Measurements from ENCODE around the gene TSPAN7.

TSPAN7 gene

DNA sequence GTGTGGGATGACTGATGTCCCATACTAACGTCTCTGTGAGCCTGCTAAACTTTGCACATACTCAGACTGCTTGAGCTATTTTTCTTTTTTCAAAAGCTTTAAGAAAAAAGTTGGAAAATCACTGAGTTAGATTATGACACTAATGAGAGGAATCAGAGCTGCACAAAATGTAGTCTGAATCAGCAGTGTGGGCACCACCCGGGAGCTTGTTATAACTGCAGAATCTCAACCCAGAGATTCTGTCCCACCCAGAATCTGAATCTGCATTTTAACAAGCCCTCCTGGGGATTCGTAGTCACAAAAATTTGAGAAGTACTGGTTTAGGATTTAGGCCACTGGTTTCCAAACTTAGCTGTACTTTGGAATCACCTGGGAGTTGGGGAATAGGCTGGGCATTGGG lies 137.8 kb downstream of the TSPAN7 start:
- DNase-seq: no peak

DNA sequence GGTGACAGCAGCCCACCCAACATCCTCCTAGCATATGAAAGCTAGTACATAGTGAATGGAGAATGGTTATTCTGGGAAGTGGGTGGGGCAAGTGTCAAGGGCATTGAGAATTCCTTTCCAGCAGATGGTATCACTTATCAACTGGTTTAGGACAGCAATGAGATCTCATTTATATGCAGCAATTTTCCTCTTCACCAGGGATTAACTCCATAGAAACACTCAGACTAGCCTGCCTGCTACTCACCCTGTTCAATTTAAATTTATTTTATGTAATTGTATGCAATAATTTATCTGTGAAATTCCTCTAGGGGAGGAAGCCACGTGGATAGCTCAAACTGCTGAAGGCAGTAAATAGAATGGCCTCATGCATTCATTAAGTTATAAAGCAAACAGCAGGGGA lies 138.4 kb downstream of the TSPAN7 start:
- no peak for DNase-seq

DNA sequence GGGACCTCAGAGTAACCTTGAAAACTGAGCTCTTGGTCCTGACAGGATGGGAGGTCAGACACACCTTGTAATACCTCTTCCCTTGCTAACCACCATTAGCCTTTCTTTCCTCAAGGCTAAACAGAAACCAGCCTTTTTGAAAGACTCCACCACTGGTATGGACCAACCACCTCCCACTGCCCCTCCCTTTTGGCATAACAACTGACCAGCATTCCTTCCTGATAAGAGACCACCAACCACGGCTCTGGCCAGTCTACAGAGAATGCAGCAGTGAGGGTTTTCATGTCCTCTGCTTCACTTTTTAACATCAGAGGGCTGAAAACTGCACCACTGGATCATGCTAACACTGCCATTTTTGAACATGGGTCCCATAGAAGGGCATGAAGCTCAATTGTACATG lies 139.7 kb downstream of the TSPAN7 start:
- no peak for DNase-seq

DNA sequence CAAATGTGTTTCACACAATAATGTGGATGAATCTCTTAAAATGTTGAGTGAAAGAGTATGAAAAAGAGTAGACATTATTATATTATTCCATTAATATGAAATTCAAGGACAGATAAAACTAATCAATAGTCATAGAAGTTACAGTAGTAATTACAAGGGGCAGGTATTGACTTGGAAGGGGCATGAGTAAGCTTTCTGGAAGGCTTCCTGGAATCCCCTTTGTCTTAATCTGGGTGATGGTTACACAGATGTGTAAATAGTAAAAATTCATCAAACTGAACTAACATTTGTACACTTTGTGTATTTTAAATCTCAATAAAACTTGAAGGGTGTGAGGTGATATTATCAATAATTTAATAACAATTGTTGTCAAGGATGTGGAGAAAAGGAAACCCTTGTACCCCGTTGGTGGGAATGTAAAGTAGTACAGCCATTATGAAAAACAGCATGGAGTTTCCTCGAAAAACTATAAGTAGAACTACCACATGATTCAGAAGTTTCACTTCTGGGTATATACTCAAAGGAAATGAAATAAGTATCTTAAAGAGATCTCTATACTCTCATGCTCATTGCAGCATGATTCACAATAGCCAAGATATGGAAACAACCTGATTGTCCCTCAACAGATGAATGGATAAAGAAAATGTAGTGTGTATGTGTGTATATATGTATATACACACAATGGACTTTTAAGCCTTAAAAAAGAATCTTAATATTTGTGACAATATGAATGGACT lies 143.0 kb downstream of the TSPAN7 start:
- DNase-seq: no peak

DNA sequence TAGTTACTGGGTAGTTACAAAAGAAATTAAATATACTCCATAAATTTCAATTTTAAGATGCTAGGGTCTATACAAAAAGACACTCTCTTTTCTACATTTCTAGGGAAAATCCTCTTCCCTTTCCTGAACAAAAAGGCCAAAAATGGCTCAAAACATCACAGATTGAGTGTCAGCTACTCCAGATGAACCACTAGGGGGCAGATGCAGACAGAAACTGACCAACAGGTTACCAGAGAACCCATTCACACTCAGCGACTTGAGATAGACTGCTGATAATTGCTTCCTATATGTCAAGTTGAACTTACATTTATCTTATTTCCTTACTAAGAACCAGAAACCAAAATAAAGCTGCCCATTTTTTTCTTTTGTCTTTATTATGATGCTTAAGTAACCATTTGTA lies 156.5 kb downstream of the TSPAN7 start:
- DNase-seq: no peak

DNA sequence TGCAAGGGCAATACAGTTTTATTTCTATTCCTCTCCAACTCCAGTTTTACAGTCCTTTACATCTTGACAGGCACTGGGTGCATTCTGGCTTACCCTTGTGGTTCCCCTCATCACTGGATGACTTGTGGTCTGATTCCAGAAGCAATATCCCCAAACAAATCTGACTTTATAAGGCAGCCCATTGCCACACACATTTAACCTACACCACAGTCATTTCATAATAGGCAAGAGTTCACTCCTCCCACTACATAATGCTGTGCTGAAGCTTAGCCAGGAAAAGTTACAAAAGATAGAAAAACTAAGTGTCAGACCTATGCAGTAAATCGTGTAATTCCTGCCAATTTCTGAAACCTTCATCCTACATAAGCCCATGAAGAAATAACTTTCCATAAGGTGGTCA lies 157.0 kb downstream of the TSPAN7 start:
- DNase-seq: no peak

DNA sequence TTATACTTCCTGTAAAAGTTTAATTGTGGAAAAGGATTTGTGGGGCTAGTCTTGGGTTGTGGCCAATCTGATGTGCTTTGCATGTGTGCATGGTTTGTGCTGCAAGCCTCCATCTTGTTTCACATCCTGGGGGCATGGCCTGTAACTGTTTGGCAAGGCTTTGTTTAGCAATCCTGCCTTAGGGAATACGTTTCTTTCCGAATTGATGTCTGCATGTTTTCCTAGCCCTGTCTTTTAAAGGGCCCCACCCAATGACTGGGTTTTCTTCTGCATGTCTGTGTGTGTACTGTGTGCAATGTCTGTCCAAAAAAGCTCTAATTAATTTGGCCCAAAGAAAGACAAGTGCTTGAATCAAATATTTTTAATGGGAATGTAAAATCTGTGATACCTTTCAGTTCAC lies 165.3 kb downstream of the TSPAN7 start:
- DNase-seq: no peak

DNA sequence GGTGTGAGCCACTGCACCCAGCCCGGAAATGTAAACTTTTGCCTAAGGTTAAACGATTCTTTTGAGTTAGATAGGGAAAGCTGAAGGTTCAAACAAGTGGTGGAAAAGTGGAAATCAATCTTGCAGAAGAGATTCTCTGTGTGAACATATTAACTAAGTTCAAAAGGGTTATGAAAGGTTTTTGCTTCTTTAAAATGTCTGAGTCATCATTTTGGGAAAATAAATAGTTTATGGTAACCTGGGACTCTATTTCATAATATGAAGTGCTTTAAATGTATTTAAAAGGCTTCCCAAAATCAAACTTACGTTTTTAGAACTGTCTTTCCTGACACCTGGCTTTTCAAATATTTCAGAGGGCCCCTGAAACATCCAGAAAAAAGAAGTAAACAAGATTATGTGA lies 166.3 kb downstream of the TSPAN7 start:
- DNase-seq: no peak

DNA sequence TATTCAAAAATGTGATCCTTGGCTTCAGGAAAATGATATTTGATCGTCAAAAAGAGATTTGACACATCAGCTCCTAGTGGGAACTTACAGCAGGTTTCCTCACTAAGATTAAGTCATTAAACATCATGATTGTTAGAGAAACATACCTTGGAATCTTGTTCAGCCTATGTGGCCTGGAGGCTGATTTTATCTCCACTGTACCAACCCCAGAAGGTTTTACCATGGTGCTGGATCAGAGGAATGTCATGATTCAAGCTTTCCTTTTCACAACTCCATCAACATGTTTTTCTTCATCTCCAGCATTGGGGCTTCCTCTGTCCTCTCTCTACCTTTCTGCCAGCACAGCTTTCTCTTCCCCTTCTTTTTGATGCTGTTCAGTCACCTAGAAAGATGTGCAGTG lies 171.5 kb downstream of the TSPAN7 start:
- DNase-seq: no peak

Measured in T1000 (cell line).